HG03066 (cell line): ENCODE results near the gene GNPDA1.
"Not testable (repeated sequence)": the region's sequence is repeated elsewhere in the genome, so short reads cannot be mapped to it uniquely, and the experiment has no call there.

ENCODE experiments used
- ATAC-seq: cut with Tn5 transposase; IDR thresholded peaks from one replicate; pipeline ENCODE4 v1.9.1; 2021; ENCODE audit warnings: low read depth; ENCODE audit not compliant: unreplicated experiment

GNPDA1 gene

DNA sequence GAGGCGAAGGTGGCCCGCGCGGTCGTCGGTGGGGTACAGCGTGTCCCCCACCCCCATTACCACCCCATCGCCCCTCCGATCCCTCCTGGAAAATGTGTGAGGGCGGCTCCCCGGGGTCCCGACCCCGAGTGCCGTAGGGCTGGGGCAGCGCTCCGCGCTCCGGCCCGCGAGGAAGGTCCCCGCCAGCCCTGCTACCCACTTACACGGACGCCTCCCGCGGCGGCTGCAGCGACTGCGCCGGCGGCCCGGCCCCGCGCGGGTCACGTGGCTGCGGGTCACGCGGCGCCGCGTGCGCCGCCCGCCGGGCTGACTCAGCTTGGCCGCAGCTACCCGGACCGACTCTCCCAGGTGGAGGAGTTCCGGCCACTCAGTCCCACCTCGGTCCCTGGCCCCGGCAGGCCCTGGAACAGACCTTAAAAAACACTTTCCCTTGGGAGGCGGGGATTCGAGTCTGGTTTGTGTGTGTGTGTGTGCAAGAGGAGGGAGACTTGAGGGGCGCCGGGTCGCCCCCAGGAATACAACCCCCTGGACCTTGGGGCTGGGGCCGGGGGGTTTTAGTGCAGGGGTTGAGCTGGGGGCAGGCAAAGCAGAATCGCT is at the start of gene GNPDA1:
TSS of gene GNPDA1 (minus strand) at position 236 of the 597 bp plus-strand sequence. CDS start 992 bp downstream, outside the sequence.
- peak; percentile 45 for ATAC-seq

DNA sequence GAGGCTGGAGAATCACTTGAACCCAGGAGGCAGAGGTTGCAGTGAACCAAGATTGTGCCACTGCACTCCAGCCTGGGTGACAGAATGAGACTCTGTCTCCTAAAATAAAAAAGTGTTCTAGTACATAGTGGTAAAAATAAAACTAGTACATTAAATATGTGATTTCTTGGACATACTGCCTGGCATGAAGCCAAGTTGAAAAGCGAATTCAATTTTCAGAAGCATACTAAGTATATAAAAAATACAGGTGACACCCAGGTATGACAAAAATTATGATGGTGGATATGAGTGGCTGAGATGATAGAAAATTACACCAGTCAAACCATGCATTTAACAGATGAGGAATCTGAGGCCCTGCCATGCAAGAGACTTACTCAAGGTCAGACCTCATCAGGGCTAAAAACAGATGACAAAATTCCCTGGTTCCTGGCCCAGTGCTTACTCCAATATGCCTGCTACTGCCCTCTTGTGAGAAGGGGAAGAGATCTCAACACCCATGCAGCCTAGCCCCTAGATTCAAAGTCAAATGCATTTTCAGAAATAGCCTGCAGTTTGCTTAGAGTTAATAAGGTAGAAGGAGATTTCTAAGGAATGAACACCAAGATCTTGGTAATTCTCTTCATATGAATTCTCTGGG is 46.6 kb upstream of the GNPDA1 start:
- ATAC-seq = no peak

DNA sequence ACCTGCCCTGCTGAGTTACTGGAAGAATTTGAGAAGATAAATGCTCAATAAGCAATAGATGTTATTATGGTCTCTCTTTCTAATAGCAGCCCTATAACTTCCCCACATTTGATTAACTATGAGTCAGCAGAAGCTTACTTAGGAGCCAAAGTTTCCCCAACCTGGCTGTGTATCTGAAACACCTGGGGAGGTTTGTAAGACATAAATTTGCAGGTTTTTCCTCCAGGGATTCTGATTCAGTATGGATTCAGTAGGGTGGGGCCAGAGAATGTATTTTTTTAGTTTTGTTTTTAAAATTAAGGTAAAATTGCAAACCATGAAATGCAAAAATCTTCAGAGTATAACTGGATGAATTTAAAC is 44.9 kb upstream of the GNPDA1 start:
- no peak for ATAC-seq

DNA sequence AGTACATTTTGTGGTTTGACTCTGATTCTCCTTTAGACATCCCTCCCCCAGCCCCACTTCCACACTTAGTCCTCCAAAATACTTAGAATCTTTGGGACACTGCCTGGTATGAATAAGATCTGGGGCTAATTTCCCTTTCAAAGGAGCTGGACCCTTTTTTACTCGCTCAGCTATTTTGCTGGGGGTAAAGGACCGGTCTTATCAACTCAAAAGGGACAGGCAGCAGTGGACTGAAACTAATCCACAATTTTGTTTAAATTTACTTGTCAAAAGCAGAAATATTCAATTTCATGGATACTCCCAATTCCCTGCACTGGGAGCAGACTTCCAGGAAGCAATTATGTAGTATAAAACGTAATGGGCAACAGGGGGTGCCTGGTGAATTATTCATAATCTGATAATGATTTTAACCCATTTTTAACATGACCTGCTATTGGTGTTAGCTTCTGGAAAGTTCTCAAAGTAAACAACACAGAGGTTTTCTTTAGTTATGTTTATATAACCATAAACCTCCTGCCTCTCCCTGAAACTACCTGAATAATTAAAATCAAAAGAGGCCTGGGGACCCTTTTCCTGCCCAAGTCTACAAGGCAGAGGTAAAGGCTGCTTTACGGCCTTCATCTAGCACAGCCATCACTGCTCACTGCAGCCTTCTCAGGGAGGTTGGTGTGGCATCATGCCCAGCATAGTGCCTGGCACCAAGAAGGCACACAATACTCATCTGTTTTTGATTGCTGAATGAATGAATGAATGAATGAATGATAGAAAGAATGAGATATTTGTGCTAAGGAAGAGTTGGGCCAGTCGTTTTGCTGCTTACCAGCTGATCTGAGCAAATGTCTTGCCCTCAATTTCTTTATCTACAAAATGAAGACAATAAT is 44.2 kb upstream of the GNPDA1 start:
- ATAC-seq = no peak

DNA sequence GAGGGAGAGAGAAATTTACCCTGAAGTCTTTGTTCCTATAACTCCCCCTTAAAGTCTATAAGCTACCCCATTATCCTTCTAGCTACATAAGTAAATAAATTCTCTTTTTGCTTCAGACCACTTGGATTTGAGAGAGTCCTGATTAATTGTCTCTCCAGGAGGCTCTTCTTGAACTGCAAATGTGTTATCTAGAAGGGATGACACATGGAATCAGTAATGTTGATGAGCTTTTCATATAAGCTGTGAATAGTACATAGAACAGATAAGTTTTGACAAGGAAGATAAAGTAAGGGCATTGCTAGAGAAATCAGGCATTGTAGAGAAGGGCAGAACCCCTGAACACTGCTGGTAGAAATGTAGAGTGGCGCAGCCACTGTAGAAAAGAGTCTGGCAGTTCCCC is 42.5 kb upstream of the GNPDA1 start:
- ATAC-seq = no peak

DNA sequence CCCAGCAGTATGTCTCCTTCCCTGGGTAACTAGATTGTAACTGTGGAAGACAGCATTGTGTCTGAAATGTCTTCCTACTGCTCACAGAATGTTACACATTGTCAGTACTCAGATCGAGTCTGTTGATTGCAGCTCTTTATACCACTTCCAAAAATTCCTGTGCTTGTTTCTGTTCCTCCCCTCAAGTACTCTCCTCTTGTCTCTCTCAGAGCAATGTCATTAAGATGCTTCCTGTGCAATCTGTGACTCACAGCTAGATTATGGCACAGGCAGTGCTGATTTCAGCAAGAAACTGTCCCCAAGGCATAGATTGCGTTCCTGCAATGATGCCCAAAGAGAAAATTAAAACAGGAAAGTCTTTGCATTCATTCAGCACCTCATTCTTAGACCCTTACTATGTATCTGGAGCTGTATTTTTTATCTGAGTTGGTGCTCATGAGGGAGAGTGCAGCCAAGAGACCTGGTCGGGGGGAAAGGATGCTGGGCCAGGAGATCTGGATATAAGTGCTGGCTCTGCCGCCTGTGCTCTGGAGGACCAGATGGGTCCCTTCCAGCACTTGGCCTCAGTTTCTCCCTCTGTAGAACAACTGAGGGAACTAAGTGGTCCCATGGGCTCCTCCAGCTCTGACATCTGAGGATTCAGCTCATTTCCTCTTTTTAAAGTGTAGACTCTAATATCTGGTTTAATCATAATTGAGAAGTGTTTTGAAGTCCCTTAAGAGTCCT is 40.8 kb upstream of the GNPDA1 start:
- ATAC-seq = no peak

DNA sequence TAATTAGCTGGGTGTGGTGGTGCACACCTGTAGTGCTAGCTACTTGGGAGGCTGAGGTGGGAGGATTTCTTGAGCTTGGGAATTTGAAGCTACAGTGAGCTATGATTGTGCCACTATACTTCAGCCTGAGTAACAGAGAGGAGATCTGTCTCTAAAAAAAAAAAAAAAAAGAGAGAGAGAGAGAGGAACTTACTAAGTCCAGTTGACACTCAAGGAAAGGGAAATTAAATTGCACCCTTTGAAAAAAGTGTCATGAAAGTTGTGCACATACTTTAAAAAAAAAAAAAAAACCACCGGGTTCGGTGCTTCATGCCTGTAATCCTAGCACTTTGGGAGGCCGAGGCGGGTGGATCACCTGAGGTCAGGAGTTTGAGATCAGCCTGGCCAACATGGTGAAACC is 39.2 kb upstream of the GNPDA1 start:
- not testable (repeated sequence) for ATAC-seq

DNA sequence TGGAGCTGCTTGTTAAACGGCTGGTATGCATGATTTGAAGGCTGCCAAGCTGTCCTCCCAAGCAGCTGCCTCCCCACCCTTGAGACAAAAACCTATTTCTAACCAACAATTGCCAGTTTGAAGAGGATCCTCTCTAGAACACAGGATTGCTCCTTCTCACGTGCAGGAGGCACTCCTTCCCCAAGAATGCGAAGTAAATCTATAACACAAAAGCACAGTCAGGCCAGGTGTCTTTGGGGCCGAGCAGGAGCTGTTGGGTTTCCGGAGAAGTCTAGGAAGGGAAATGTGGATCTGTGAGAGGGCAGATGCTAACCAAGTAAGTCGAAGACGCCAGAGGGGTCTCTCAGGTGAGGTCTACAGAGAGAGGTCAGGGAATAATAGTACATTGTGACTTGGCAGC is 35.4 kb upstream of the GNPDA1 start:
- no peak for ATAC-seq

DNA sequence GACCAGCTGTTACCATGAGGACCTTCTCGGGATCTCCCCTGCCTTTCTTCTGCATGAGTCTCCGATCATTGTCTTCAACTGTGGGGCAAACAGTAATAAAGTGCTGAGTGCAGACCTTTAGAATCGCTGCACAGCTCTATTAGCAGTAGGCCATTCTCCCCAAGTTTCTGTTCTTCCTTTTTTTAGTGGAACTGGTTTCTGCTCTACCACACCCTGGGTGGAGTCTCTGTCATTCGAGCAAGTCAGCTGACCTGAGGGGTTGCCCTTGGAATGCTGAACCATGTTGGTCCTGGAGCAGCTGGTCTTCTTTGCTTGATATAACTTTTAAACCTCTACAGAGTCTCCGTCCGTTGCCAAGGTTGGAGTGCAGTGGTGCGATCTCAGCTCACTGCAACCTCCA is 33.4 kb upstream of the GNPDA1 start:
- no peak for ATAC-seq

DNA sequence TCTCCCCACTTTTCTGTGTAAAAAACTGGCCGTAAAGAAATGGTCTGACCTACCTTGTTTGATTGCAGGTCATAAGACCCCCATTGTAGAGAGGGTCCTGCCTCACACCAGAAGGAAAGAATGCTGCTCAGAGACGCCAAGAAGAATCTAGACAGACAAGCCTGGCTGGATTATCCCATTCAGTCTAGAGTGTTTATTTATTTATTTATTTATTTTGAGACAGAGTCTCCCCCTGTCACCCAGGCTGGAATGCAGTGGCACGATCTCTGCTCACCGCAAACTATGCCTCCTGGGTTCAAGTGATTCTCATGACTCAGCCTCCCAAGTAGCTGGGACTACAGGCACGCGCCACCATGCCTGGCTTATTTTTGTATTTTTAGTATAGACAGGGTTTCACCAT is 28.1 kb upstream of the GNPDA1 start:
- ATAC-seq = not testable (repeated sequence)

DNA sequence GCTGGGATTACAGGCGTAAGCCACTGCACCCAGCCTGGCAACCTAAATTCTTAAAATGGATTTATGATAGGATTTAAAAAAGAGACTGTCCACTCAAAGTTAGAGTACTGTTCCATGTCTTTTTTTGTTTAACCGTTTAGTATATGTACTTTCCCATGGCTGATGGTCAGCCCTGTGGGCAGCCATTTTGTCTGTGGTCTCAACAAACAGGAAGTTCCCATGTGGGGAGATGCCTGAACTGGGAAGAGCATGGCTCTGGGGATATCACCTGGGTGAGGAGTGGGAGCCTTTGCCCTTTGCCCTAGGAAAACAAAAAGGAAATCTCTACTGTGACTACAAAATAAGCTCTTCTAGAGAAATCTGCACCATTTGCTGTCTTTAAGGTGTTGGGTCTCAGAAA is 27.5 kb upstream of the GNPDA1 start:
- no peak for ATAC-seq

DNA sequence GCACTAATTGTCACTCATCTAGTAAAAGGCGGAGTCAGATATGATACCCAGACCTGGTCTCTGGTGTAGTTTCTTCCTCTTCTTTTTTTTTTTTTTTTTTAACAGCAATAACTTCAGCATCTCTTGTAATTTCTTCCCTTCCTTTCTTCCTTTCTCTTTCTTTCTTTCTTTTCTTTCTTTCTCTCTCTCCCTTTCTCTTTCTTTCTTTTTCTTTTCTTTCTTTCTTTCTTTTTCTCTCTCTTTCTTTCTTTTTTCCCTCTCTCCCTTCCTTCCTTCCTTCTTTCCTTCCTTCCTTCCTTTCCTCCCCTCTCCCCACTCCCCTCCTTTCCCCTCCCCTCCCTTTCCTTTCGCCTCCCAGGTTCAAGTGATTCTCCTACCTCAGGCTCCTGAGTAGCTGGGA is 25.9 kb upstream of the GNPDA1 start:
- no peak for ATAC-seq

DNA sequence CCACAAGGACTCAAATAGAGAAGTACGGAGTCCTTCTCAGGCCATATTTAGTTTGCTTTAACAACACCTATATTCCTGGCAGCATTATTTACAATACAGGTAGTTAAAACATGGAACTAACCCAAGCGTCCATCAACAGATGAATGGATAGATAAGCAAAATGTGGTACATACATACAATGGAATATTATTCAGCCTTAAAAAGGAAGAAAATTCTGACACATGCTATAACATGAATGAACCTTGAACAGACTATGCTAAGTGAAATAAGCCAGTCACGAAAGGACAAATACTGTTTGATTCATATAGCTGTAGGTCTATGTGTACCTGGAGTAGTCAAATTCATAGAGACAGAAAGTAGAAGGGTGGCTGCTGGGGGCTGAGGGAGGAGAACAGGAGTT is 24.8 kb upstream of the GNPDA1 start:
- ATAC-seq = not testable (repeated sequence)

DNA sequence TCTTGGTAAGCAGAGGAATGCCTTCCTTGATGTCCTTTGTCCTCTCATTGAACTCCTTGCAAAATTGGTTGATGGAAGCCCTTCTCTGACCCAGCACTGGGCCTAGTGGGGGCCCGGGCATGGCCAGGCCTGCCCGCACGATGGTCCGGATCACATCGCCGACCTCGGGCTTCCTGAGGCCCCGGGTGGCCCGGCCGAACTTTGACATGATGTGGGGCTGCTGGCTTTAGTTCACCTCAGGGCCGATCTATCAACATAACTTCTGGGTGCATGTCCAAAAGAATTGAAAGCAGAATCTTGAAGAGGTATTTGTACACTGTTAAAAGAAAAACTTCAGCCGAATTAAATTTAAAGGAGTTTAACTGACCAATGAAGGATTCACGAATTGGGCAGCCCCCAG is 24.1 kb upstream of the GNPDA1 start:
- ATAC-seq = no peak

DNA sequence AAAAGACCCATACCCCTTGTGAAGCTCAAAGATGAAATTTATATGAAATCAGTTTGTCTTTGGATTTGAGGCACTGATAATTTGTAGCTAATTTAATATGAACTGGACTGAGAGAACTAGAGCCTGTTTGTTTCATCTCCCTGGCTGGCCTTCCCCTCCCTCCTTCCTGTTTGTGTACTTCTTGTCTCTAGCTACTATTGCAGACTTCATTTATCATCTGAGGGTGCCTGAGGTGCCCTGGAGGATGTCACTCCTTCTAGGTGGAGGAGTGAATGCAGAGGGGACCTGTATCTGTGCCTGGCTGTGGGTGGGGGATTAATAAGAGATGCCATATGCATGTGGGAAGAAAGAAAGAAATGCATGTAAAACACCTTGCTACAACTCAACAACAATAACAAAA is 22.2 kb upstream of the GNPDA1 start:
- ATAC-seq = no peak

DNA sequence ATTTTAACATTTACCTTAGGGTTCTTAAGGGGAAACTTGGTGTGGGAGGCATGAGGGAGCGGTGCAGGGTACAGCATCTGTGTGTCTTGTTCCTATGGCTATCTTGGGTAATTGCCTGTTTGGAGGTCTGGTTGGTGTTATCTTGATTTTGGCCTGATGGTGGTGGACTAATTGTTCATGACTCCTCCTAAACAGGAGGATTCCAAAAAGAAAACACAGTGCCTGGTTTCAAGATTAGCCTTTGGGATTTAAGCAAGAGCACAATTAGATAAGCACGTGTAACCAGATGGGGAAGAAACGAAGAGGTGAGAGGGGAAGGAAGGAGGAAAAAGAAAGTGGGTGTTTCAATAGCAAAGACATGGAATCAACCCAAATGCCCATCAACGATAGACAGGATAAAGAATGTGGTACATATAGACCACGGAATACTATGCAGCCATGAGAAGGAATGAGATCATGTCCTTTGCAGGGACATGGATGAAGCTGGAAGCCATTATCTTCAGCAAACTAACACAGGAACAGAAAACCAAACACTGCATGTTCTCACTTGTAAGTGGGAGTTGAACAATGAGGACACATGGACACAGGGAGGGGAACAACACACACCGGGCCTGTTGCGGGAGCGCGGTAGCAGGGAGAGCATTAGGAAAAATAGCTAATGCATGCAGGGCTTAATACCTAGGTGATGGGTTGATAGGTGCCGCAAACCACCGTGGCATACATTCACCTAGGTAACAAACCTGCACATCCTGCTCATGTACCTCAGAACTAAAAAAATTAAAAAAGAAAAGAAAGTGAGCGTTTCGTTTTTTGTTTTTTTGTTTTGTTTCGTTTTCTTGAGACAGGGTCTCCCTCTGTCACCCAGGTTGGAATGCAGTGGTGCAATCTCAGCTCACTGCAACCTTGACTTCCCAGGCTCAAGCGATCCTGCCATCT is 21.1 kb upstream of the GNPDA1 start:
- ATAC-seq = not testable (repeated sequence)

DNA sequence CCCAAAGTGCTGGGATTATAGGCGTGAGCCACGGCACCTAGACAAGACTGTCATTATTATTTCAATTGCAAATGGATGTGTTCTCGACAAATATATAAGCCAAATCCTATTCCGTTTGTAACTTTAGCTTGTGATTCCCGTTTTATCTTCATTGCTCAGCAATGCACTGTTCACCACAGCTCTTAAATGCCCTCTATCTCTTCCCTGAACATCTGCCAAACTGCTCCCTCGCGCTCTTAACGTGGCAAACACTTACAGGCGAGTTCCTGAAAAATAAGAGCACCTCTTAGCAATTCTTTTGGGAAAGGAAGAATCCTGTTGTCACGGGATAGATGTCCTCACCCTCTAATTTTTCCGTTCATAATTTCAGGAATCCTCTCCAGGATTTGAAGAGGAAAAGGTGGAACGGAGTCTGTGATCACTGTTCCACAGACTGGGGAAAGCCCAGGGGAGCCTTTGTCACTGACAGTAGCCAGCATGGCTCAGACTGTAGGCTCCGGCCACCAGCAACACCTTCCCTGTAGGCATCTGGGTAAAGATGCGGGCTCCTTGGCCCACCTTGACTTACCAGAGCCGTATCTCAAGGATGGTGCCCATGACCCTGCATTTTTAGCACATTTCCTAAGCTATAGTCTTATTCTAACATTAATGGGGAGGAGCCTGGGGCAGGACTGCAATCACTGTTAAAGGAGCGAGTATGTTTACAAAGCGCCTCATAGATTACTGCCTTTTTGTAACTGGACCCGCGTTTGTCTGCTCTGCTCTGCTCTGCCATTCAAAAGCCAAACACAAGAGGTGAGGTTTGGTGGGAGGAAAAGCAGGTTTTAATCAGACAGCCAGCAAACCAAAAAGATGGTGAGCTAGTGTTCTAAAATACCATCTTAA is 20.2 kb upstream of the GNPDA1 start:
- no peak for ATAC-seq

DNA sequence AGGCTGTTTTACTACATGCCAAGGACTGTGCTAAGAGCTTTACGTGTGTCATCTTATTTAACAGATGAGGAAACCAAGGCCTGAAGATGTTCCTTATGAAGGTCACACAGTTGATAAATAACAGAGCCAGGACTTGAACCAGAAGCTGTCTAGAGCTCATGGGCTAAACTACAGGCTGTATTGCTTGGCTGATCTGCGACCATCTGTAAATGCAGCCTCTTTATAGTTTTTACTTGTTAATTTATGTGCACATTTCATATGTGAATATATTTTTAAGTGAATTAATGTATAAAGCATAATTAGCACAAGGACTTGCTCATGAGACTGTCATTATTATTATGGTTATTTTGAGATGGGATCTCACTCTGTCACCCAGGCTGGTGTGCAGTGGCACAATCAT is 19.3 kb upstream of the GNPDA1 start:
- no peak for ATAC-seq

DNA sequence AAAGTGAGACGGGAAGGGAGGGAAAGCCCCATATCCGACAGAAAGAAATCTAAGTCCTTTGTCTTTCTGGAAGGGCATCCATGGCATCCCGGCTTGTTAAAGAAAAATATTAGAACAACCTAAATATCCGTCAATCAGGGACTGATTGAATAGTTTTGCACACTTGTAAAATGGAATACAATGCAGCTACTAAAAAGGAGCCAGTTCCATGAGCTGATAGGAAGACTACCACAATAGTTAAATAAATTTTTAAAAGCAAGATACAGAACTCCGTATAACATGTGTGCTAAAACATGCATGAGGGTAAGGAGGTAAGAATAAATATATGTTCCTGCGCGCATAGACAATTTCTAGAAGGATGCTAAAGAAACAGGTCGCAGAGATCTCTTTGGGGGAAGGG is 12.8 kb upstream of the GNPDA1 start:
- ATAC-seq = no peak
